HepG2 (cell line): ENCODE results near the gene FBXO41. TPM values are rescaled to one million over a fixed set of nuclear protein-coding genes. Genes with fewer than 3 reads are reported as not detected.

Experiments used
- FOXP4 ChIP-seq: sonication (generic); formaldehyde crosslinking; IDR thresholded peaks from 2 replicates; pipeline ENCODE4 v1.4.0; 2020; ENCODE audit warnings: missing genetic modification reagents
- GATAD2A ChIP-seq: IDR thresholded peaks from 2 replicates; pipeline ENCODE4 v1.6.1; 2016
- KDM3A ChIP-seq: IDR thresholded peaks from 2 replicates; pipeline ENCODE4 v1.6.1; 2018; ENCODE audit warnings: low read depth, missing compliant biosample characterization
- PCBP1 ChIP-seq: fragments of 200-400 bp; formaldehyde crosslinking; IDR thresholded peaks from 2 replicates; pipeline ENCODE4 v1.6.1; 2017; ENCODE audit warnings: mild to moderate bottlenecking, low read depth, low read length, borderline replicate concordance
- REST ChIP-seq, 2 experiments: IDR thresholded peaks; 2 replicates each; pipeline ENCODE4 v1.6.1; 2011 to 2012; ENCODE audit warnings: low read length in 2 of 2, borderline replicate concordance in 1 of 2, low read depth in 1 of 2, mild to moderate bottlenecking in 1 of 2, moderate library complexity in 1 of 2
- SKIL ChIP-seq: sonication (generic); formaldehyde crosslinking; IDR thresholded peaks from 2 replicates; pipeline ENCODE4 v1.8.0; 2022; ENCODE audit warnings: missing genetic modification reagents, mild to moderate bottlenecking, moderate library complexity, borderline replicate concordance
- SRY ChIP-seq: sonication (generic); formaldehyde crosslinking; IDR thresholded peaks from 2 replicates; pipeline ENCODE4 v1.8.0; 2022; ENCODE audit warnings: mild to moderate bottlenecking, missing genetic modification reagents
- TFDP2 ChIP-seq: sonication (generic); formaldehyde crosslinking; IDR thresholded peaks from 2 replicates; pipeline ENCODE4 v1.4.0; 2020; ENCODE audit warnings: missing genetic modification reagents
- THAP7 ChIP-seq: sonication (generic); formaldehyde crosslinking; IDR thresholded peaks from 2 replicates; pipeline ENCODE4 v1.8.1; 2023; ENCODE audit warnings: mild to moderate bottlenecking, missing genetic modification reagents
- ZBTB8A ChIP-seq: sonication (generic); formaldehyde crosslinking; IDR thresholded peaks from 2 replicates; pipeline ENCODE4 v1.4.0; 2020; ENCODE audit warnings: mild to moderate bottlenecking, low read depth, missing genetic modification reagents, borderline replicate concordance
- ZIK1 ChIP-seq: sonication (generic); formaldehyde crosslinking; IDR thresholded peaks from 2 replicates; pipeline ENCODE4 v1.5.0; 2020; ENCODE audit warnings: mild to moderate bottlenecking, low read depth, missing genetic modification reagents, borderline replicate concordance
- ZNF160 ChIP-seq: sonication (generic); formaldehyde crosslinking; IDR thresholded peaks from 2 replicates; pipeline ENCODE4 v1.8.0; 2022; ENCODE audit warnings: mild to moderate bottlenecking, inconsistent platforms, missing genetic modification reagents
- ZNF225 ChIP-seq: sonication (generic); formaldehyde crosslinking; IDR thresholded peaks from 2 replicates; pipeline ENCODE4 v1.4.0; 2020; ENCODE audit warnings: mild to moderate bottlenecking, missing genetic modification reagents
- ZNF317 ChIP-seq: sonication (generic); formaldehyde crosslinking; IDR thresholded peaks from 2 replicates; pipeline ENCODE4 v1.5.0; 2020; ENCODE audit warnings: mild to moderate bottlenecking, missing genetic modification reagents
- ZNF383 ChIP-seq: sonication (generic); formaldehyde crosslinking; IDR thresholded peaks from 2 replicates; pipeline ENCODE4 v1.4.0; 2020; ENCODE audit warnings: missing genetic modification reagents, mild to moderate bottlenecking, borderline replicate concordance
- ZNF724P ChIP-seq: sonication (generic); formaldehyde crosslinking; IDR thresholded peaks from 2 replicates; pipeline ENCODE4 v1.8.0; 2022; ENCODE audit warnings: missing genetic modification reagents, borderline replicate concordance
- ZNF75D ChIP-seq: sonication (generic); formaldehyde crosslinking; IDR thresholded peaks from 2 replicates; pipeline ENCODE4 v1.8.1; 2023; ENCODE audit warnings: missing genetic modification reagents, mild to moderate bottlenecking, borderline replicate concordance
- polyA plus RNA-seq, 8 experiments: library from polyadenylated mRNA; depleted of rRNA in 3 of 8; stranded (reverse) in 7 of 8; unstranded in 1 of 8; fragments of >200 nt; fragmentation: Illumina TruSeq in 4 of 8; extraction: Trizol in 4 of 8; gene quantifications; 2 replicates each; pipeline versions ENCODE4 v1.2.1 to v1.2.3, GENCODE V29; 2011 to 2016; ENCODE audit warnings: low read depth in 4 of 8, missing spikeins in 1 of 8, mixed read lengths in 1 of 8; ENCODE audit not compliant: insufficient read depth in 1 of 8
- total RNA-seq, 5 experiments: library from RNA; depleted of rRNA; stranded (reverse); fragments of >200 nt; fragmentation: Illumina TruSeq; extraction: Trizol; gene quantifications; 2 replicates each; pipeline ENCODE4 v1.2.3, GENCODE V29; 2016; ENCODE audit warnings: low read depth in 1 of 5

The FBXO41 gene
- total and polyA plus RNA-seq, 2 of the 13 experiments (the other 11 are each of a cell fraction or from before 2014, with no cell fraction given), result 4.2 to 10.3 TPM

GRCh38 chr2:73284296-73285158 lies at the start of gene FBXO41 (continued):
- TF ChIP-seq SKIL (CRISPR knock-in tag), result no peak
- 0 out of 2 replicates have a peak, but pooled peaks have one; percentile 34 for TF ChIP-seq ZNF160 (CRISPR knock-in tag)
- TF ChIP-seq SRY (CRISPR knock-in tag), result no peak
- 0 out of 2 replicates have a peak, but pooled peaks have one; percentile 29 for TF ChIP-seq ZNF724P
- peak; percentile 36; the same call in 1 of the 2 replicates for TF ChIP-seq ZNF317 (CRISPR knock-in tag)
- TF ChIP-seq TFDP2 (CRISPR knock-in tag), result no peak
- no peak for TF ChIP-seq PCBP1
- TF ChIP-seq ZNF75D (CRISPR knock-in tag), result no peak
- 0 out of 2 replicates have a peak, but pooled peaks have one; percentile 24 for TF ChIP-seq ZNF383 (CRISPR knock-in tag)
- TF ChIP-seq GATAD2A (CRISPR knock-in tag), result peak; percentile 32; the same call in 1 of the 2 replicates
- TF ChIP-seq ZBTB8A, result peak; percentile 50; the same call in 1 of the 2 replicates
- 0 out of 2 replicates have a peak, but pooled peaks have one; percentile 28 for TF ChIP-seq THAP7
- peak; percentile 36; the same call in 1 of the 2 replicates for TF ChIP-seq ZIK1 (CRISPR knock-in tag)
- TF ChIP-seq FOXP4 (CRISPR knock-in tag), result peak; percentile 11; the same call in 1 of the 2 replicates
- peak in 1 of 2 experiments; percentile 7; a peak in 1 of 4 replicates for TF ChIP-seq REST (IDR thresholded peaks at IDR 0.05; ENCODE audit: borderline replicate concordance in 1 of 2, low read depth in 1 of 2, low read length in 2 of 2)
- TF ChIP-seq ZNF225 (CRISPR knock-in tag), result peak; percentile 30; the same call in 1 of the 2 replicates
- peak; percentile 37; the same call in 1 of the 2 replicates for TF ChIP-seq KDM3A
